ENCODE measurements around the gene APOBEC2.

DNA sequence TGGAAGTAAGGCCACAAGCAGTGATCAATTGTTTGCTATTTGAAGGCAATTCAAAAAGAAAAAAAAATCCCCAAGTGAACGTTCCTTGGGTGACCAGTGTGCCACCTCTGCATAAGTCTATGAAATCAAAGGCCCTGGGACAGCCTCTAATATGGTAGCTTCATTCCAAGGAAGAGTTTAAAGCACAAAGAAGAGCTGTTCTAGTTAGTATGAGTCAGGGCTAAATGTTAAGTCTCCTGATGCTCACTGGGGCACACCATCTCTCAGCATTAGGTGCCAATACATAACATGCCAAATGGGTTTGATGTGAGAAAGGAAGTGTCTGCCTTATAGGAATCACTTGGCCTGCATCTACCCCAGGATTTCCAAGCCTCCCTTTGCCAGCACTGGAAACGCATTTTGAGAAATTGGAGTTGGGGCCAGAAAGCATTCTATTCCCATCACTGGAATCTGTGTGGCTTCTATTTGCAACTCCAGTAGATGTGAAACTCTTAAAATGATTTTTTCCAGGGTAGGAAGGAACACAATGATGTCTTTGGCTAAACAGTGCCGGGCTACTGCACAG lies 27.0 kb upstream of the APOBEC2 start:
- TF ChIP-seq, protein P1, sequence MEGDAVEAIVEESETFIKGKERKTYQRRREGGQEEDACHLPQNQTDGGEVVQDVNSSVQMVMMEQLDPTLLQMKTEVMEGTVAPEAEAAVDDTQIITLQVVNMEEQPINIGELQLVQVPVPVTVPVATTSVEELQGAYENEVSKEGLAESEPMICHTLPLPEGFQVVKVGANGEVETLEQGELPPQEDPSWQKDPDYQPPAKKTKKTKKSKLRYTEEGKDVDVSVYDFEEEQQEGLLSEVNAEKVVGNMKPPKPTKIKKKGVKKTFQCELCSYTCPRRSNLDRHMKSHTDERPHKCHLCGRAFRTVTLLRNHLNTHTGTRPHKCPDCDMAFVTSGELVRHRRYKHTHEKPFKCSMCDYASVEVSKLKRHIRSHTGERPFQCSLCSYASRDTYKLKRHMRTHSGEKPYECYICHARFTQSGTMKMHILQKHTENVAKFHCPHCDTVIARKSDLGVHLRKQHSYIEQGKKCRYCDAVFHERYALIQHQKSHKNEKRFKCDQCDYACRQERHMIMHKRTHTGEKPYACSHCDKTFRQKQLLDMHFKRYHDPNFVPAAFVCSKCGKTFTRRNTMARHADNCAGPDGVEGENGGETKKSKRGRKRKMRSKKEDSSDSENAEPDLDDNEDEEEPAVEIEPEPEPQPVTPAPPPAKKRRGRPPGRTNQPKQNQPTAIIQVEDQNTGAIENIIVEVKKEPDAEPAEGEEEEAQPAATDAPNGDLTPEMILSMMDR (IDR thresholded peaks at IDR 0.05) = no peak
- no peak for TF ChIP-seq POLR2A (IDR thresholded peaks at IDR 0.05)

Data from suprapubic skin (tissue), 3 donors.